Measurements from ENCODE around the gene PPIL6. TPM values are rescaled to one million over a fixed set of nuclear protein-coding genes. Genes with fewer than 3 reads are reported as not detected.

PPIL6 gene
- total and polyA plus RNA-seq, 4 donors: 0.17 to 0.51 (median 0.30) TPM

DNA sequence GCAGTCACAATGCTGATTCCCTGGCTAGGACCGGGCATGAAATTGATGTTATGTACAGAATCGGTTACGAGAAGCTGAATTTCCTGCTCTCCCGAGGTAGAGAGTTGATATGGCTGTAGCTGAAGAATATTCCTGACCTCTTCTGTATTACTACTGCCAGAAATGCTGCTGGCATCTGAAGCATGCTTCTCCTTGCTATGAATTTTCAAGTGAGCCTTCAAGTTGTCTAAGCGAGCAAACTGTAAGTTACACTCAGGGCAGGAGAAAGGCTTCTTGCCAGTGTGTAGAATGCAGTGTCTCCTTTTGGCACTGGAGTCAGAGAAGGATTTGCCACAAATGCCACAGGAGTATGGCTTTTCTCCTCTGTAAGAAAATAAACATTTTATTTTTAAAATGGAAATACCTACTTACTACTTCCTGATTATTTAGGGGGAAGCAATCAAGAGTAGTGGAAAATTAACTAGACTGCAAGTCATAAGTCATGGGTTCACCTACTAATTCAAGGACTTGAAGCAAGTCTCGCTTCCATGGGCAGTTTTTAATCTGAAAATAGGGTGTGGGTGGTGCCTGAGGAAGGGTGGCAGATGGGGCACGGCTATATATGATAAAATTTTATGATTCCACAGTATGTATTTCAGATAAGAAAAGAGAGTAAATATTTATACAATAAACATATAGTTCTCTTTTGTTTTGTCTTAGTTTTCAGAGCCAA lies 25.9 kb upstream of the PPIL6 start:
- Histone ChIP-seq H3K4me3 (ENCODE audit: low read depth in 1 of 3, low read length in 3 of 3) (no peak overlapping the region), H3K9ac (ENCODE audit: low read depth in 1 of 2, low read length in 2 of 2) (no peak overlapping the region), H3K36me3 (ENCODE audit: control insufficient read depth in 4 of 4, insufficient read depth in 3 of 4, low read depth in 1 of 4, low read length in 3 of 4) (peaks cover 2 to 50% (median 38%) of the 10 kb centered on the region in 4 donors), H3K4me1 (ENCODE audit: control insufficient read depth in 4 of 4, insufficient read depth in 4 of 4, low read length in 3 of 4) (no peaks in the 10 kb centered on the region), H3K27me3 (ENCODE audit: control insufficient read depth in 4 of 4, insufficient read depth in 4 of 4, low read length in 3 of 4) (no peaks in the 10 kb centered on the region), H3K9me3 (ENCODE audit: control insufficient read depth in 4 of 4, low read length in 3 of 4) (no peaks in the 10 kb centered on the region), H3K27ac (ENCODE audit: low read depth in 1 of 2, low read length in 2 of 2) (no peak overlapping the region)
- DNase-seq (ENCODE audit: low spot score): no peak
- no peak for TF ChIP-seq RAD21 (IDR thresholded peaks at IDR 0.05)
- no peak for TF ChIP-seq RXRA (IDR thresholded peaks at IDR 0.05)
- TF ChIP-seq YY1 (IDR thresholded peaks at IDR 0.05): no peak
- TF ChIP-seq HNF4G (IDR thresholded peaks at IDR 0.05): no peak
- no peak for TF ChIP-seq EGR1 (IDR thresholded peaks at IDR 0.05; ENCODE audit: low read depth in 2 of 2)
- no peak for TF ChIP-seq JUND (IDR thresholded peaks at IDR 0.05)
- TF ChIP-seq, protein P1, sequence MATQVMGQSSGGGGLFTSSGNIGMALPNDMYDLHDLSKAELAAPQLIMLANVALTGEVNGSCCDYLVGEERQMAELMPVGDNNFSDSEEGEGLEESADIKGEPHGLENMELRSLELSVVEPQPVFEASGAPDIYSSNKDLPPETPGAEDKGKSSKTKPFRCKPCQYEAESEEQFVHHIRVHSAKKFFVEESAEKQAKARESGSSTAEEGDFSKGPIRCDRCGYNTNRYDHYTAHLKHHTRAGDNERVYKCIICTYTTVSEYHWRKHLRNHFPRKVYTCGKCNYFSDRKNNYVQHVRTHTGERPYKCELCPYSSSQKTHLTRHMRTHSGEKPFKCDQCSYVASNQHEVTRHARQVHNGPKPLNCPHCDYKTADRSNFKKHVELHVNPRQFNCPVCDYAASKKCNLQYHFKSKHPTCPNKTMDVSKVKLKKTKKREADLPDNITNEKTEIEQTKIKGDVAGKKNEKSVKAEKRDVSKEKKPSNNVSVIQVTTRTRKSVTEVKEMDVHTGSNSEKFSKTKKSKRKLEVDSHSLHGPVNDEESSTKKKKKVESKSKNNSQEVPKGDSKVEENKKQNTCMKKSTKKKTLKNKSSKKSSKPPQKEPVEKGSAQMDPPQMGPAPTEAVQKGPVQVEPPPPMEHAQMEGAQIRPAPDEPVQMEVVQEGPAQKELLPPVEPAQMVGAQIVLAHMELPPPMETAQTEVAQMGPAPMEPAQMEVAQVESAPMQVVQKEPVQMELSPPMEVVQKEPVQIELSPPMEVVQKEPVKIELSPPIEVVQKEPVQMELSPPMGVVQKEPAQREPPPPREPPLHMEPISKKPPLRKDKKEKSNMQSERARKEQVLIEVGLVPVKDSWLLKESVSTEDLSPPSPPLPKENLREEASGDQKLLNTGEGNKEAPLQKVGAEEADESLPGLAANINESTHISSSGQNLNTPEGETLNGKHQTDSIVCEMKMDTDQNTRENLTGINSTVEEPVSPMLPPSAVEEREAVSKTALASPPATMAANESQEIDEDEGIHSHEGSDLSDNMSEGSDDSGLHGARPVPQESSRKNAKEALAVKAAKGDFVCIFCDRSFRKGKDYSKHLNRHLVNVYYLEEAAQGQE (IDR thresholded peaks at IDR 0.05): no peak
- TF ChIP-seq, protein P2, sequence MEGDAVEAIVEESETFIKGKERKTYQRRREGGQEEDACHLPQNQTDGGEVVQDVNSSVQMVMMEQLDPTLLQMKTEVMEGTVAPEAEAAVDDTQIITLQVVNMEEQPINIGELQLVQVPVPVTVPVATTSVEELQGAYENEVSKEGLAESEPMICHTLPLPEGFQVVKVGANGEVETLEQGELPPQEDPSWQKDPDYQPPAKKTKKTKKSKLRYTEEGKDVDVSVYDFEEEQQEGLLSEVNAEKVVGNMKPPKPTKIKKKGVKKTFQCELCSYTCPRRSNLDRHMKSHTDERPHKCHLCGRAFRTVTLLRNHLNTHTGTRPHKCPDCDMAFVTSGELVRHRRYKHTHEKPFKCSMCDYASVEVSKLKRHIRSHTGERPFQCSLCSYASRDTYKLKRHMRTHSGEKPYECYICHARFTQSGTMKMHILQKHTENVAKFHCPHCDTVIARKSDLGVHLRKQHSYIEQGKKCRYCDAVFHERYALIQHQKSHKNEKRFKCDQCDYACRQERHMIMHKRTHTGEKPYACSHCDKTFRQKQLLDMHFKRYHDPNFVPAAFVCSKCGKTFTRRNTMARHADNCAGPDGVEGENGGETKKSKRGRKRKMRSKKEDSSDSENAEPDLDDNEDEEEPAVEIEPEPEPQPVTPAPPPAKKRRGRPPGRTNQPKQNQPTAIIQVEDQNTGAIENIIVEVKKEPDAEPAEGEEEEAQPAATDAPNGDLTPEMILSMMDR (IDR thresholded peaks at IDR 0.05; ENCODE audit: low read depth, low read length, missing input control): no peak
- TF ChIP-seq, protein P3, sequence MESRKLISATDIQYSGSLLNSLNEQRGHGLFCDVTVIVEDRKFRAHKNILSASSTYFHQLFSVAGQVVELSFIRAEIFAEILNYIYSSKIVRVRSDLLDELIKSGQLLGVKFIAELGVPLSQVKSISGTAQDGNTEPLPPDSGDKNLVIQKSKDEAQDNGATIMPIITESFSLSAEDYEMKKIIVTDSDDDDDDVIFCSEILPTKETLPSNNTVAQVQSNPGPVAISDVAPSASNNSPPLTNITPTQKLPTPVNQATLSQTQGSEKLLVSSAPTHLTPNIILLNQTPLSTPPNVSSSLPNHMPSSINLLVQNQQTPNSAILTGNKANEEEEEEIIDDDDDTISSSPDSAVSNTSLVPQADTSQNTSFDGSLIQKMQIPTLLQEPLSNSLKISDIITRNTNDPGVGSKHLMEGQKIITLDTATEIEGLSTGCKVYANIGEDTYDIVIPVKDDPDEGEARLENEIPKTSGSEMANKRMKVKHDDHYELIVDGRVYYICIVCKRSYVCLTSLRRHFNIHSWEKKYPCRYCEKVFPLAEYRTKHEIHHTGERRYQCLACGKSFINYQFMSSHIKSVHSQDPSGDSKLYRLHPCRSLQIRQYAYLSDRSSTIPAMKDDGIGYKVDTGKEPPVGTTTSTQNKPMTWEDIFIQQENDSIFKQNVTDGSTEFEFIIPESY (IDR thresholded peaks at IDR 0.05): no peak
- 88% methylated on average over 7 of the region's 7 CpGs for WGBS

DNA sequence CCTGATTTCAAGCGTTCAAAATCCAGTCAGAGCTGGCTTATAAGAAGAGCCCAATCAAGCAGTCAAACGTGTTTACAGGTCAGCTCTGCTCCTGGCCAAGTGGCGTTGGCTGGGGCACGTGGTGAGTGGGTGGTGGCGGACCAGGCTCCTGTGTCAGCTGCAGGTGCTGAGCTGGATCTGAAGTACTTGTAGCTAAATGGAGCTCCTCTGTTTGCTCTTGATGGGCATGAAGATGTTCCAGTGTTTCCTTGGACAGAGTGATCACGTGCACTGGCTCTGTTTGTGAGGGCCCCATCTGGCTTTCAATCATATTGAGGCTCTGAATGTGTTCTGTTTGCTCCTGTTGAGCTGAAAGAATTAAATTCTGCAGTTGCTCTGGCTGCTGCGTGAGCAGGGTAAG lies 25.3 kb upstream of the PPIL6 start:
- peaks cover 2 to 48% (median 34%) of the 10 kb centered on the region in 4 donors for H3K36me3 ChIP-seq (ENCODE audit: control insufficient read depth in 4 of 4, insufficient read depth in 3 of 4, low read depth in 1 of 4, low read length in 3 of 4)
- 71% methylated on average over 7 of the region's 7 CpGs for WGBS
- no peaks in the 10 kb centered on the region for H3K9me3 ChIP-seq (ENCODE audit: control insufficient read depth in 4 of 4, low read length in 3 of 4)
- no peaks in the 10 kb centered on the region for H3K4me1 ChIP-seq (ENCODE audit: control insufficient read depth in 4 of 4, insufficient read depth in 4 of 4, low read length in 3 of 4)
- no peaks in the 10 kb centered on the region for H3K27me3 ChIP-seq (ENCODE audit: control insufficient read depth in 4 of 4, insufficient read depth in 4 of 4, low read length in 3 of 4)
- H3K9ac ChIP-seq (ENCODE audit: low read depth in 1 of 2, low read length in 2 of 2): no peak overlapping the region
- H3K4me3 ChIP-seq (ENCODE audit: low read depth in 1 of 3, low read length in 3 of 3): no peak overlapping the region
- no peak overlapping the region for H3K27ac ChIP-seq (ENCODE audit: low read depth in 1 of 2, low read length in 2 of 2)
- DNase-seq (ENCODE audit: low spot score): no peak
- no peak for TF ChIP-seq FOXA1 (IDR thresholded peaks at IDR 0.05)
- no peak for TF ChIP-seq YY1 (IDR thresholded peaks at IDR 0.05)
- no peak for TF ChIP-seq HNF4G (IDR thresholded peaks at IDR 0.05)
- TF ChIP-seq, protein P4, sequence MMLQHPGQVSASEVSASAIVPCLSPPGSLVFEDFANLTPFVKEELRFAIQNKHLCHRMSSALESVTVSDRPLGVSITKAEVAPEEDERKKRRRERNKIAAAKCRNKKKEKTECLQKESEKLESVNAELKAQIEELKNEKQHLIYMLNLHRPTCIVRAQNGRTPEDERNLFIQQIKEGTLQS (IDR thresholded peaks at IDR 0.05): no peak
- TF ChIP-seq JUND (IDR thresholded peaks at IDR 0.05): no peak
- TF ChIP-seq EGR1 (IDR thresholded peaks at IDR 0.05; ENCODE audit: low read depth in 2 of 2): no peak
- no peak for TF ChIP-seq SP1 (IDR thresholded peaks at IDR 0.05)
- TF ChIP-seq, protein P3 (IDR thresholded peaks at IDR 0.05): no peak
- TF ChIP-seq, protein P2 (IDR thresholded peaks at IDR 0.05; ENCODE audit: low read depth, low read length, missing input control): no peak
- no peak for TF ChIP-seq TAF1 (conservative IDR thresholded peaks at IDR 0.05)
- no peak for TF ChIP-seq NR2F2 (IDR thresholded peaks at IDR 0.05)
- TF ChIP-seq HNF4A (conservative IDR thresholded peaks at IDR 0.05): no peak
- no peak for TF ChIP-seq RAD21 (IDR thresholded peaks at IDR 0.05)
